ENCODE measurements around the gene MAN2C1. TPM values are rescaled to one million over a fixed set of nuclear protein-coding genes. Genes with fewer than 3 reads are reported as not detected.
"Not testable (repeated sequence)": the region's sequence is repeated elsewhere in the genome, so short reads cannot be mapped to it uniquely, and the experiment has no call there.

MAN2C1 gene
- total and polyA plus RNA-seq, 9 donors, result 48.9 to 277 (median 223) TPM

- intact Hi-C loops (cut with DNase I), result no loop called here
- Histone ChIP-seq H3K36me3 (no peaks in the 10 kb centered on the region), H3K4me1 (ENCODE audit: insufficient read depth) (no peaks in the 10 kb centered on the region), H3K9me3 (no peaks in the 10 kb centered on the region), H3K4me3 (no peak overlapping the region), H3K27ac (no peak overlapping the region), H3K27me3 (no peaks in the 10 kb centered on the region)
- DNase-seq, result no peak
- no peak for TF ChIP-seq POLR2A (IDR thresholded peaks at IDR 0.05)
- no peak for TF ChIP-seq EP300 (IDR thresholded peaks at IDR 0.05)
- TF ChIP-seq CTCF (IDR thresholded peaks at IDR 0.05), result no peak
- WGBS, 3 donors, result 83 to 92% (median 87%) methylated on average over 2 of the region's 2 CpGs
These were observed 35.5 kb upstream of the MAN2C1 start for GRCh38 chr15:75403892-75404291.

- intact Hi-C loops (cut with DNase I), result no loop called here
- no peak overlapping the region for H3K4me3 ChIP-seq
- TF ChIP-seq CTCF (IDR thresholded peaks at IDR 0.05) (no peak), EP300 (IDR thresholded peaks at IDR 0.05) (no peak), POLR2A (IDR thresholded peaks at IDR 0.05) (no peak)
- no peaks in the 10 kb centered on the region for H3K9me3 ChIP-seq
- WGBS, 3 donors, result 76 to 86% (median 78%) methylated on average over 2 of the region's 2 CpGs
- no peak overlapping the region for H3K27ac ChIP-seq
- H3K27me3 ChIP-seq, result no peaks in the 10 kb centered on the region
- DNase-seq, result no peak
- no peaks in the 10 kb centered on the region for H3K4me1 ChIP-seq (ENCODE audit: insufficient read depth)
- H3K36me3 ChIP-seq, result no peaks in the 10 kb centered on the region
These were observed 29.1 kb upstream of the MAN2C1 start for GRCh38 chr15:75397494-75397893.

- intact Hi-C loops (cut with DNase I), result no loop called here
- Histone ChIP-seq H3K4me3 (no peak overlapping the region), H3K36me3 (no peaks in the 10 kb centered on the region), H3K27me3 (no peaks in the 10 kb centered on the region), H3K9me3 (no peaks in the 10 kb centered on the region), H3K4me1 (ENCODE audit: insufficient read depth) (no peaks in the 10 kb centered on the region), H3K27ac (no peak overlapping the region)
- 78 to 95% (median 86%) methylated on average over 1 of the region's 1 CpG for WGBS, 3 donors
- no peak for DNase-seq
- TF ChIP-seq CTCF (IDR thresholded peaks at IDR 0.05), result no peak
- TF ChIP-seq EP300 (IDR thresholded peaks at IDR 0.05), result no peak
- no peak for TF ChIP-seq POLR2A (IDR thresholded peaks at IDR 0.05)
These were observed 21.5 kb upstream of the MAN2C1 start for GRCh38 chr15:75389791-75390382.

- H3K36me3 ChIP-seq; DNase-seq; intact Hi-C loops (cut with DNase I): not testable (repeated sequence)
These were observed 15.6 kb upstream of the MAN2C1 start for GRCh38 chr15:75383986-75384385.

GRCh38 chr15:75380773-75381172 lies 12.4 kb upstream of the MAN2C1 start:
- H3K4me3 ChIP-seq, result no peak overlapping the region
- no peaks in the 10 kb centered on the region for H3K36me3 ChIP-seq
- WGBS, 3 donors, result 53 to 70% (median 58%) methylated on average over 4 of the region's 4 CpGs

More at GRCh38 chr15:75383986-75384385, 15.6 kb upstream of the MAN2C1 start:
- H3K27me3 ChIP-seq; H3K9me3 ChIP-seq; H3K4me1 ChIP-seq (ENCODE audit: insufficient read depth); H3K4me3 ChIP-seq; H3K27ac ChIP-seq: not testable (repeated sequence)
- WGBS, 3 donors, result 89 to 95% (median 93%) methylated on average over 5 of the region's 5 CpGs

More at GRCh38 chr15:75380773-75381172, 12.4 kb upstream of the MAN2C1 start:
- intact Hi-C loops (cut with DNase I), result no loop called here
- no peaks in the 10 kb centered on the region for H3K4me1 ChIP-seq (ENCODE audit: insufficient read depth)
- no peaks in the 10 kb centered on the region for H3K9me3 ChIP-seq
- DNase-seq, result no peak
- no peak overlapping the region for H3K27ac ChIP-seq
- H3K27me3 ChIP-seq, result no peaks in the 10 kb centered on the region
- TF ChIP-seq POLR2A (IDR thresholded peaks at IDR 0.05) (no peak), CTCF (IDR thresholded peaks at IDR 0.05) (no peak), EP300 (IDR thresholded peaks at IDR 0.05) (no peak)
